Measurements from ENCODE around the gene EPB42. TPM values are rescaled to one million over a fixed set of nuclear protein-coding genes. Genes with fewer than 3 reads are reported as not detected.

The EPB42 gene
- total and polyA plus RNA-seq, 11 donors, result 0.08 to 1.7 (median 0.33) TPM; not detected in 7

DNA sequence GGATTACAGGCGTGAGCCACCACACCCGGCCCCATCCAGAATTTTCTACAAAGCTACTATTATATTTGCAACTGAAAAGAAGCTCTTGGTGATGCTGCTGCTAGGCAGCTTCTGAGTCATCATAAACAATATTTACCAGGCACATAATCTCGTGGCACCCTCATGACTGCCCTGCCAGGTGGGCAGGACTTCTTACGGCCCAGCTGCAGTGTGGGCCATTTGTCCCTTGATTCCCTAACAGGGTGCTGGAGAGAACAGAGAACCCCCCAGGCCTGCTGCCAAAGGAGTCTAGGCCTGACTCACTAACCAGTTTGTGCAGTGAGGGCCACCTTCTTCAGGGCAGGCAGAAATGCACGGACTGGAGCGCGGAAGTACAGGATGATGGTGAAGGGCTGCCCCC lies 4.9 kb downstream of the EPB42 start:
- Histone ChIP-seq H3K9me3 (no peaks in the 10 kb centered on the region), H3K4me1 (peaks cover 0 to 9% (median 0%) of the 10 kb centered on the region in 12 donors), H3K27ac (no peak overlapping the region), H3K4me3 (no peak overlapping the region), H3K27me3 (no peaks in the 10 kb centered on the region), H3K36me3 (no peaks in the 10 kb centered on the region)
- DNase-seq (no peak), ATAC-seq (no peak)
- 88 to 93% (median 91%) methylated on average over 6 to 7 of the region's 7 CpGs for WGBS, 4 donors
- intact Hi-C loops (cut with DNase I), result no loop called here
- no peak for TF ChIP-seq POLR2A (IDR thresholded peaks at IDR 0.05)
- TF ChIP-seq, protein P1, sequence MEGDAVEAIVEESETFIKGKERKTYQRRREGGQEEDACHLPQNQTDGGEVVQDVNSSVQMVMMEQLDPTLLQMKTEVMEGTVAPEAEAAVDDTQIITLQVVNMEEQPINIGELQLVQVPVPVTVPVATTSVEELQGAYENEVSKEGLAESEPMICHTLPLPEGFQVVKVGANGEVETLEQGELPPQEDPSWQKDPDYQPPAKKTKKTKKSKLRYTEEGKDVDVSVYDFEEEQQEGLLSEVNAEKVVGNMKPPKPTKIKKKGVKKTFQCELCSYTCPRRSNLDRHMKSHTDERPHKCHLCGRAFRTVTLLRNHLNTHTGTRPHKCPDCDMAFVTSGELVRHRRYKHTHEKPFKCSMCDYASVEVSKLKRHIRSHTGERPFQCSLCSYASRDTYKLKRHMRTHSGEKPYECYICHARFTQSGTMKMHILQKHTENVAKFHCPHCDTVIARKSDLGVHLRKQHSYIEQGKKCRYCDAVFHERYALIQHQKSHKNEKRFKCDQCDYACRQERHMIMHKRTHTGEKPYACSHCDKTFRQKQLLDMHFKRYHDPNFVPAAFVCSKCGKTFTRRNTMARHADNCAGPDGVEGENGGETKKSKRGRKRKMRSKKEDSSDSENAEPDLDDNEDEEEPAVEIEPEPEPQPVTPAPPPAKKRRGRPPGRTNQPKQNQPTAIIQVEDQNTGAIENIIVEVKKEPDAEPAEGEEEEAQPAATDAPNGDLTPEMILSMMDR (IDR thresholded peaks at IDR 0.05), result no peak

DNA sequence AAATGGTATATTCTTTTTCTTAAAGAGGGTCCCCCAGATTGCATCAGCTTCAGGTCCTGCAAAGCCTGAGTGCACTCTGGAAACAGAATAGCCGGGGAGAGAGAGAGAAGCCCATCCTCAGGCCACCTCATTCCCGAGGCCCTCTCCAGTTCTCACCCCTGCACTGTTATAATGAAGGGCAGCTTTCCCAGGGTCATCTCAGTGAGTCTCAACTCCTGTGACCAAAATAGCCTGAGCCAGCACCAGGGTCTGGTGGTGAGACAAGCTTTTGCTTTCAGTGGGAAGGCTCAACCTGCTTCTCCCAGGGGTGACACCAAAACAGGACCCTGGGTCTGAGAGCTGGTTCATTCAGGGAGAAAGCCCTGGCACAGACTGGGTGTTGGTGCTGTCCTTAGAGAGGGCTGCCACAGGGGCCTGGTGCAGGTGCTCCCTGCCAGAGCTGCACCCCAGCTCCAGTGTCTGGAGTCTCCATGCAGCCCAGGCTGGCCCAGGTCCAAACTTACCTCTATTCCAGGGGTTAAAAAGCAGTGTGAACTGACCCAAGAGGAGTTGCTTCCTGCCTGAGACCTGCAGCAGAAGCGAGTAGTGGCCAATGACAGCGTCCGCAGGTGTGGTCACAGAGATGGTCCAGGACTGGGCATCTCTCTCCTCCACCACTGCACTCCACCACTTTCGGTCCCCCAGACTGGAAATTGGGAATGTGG lies 6.1 kb downstream of the EPB42 start:
- Histone ChIP-seq H3K4me1 (peaks cover 0 to 5% (median 0%) of the 10 kb centered on the region in 12 donors), H3K36me3 (no peaks in the 10 kb centered on the region), H3K27me3 (no peaks in the 10 kb centered on the region), H3K4me3 (no peak overlapping the region), H3K27ac (peak overlapping the region in 1 of 12 donors; percentile 4), H3K9me3 (no peaks in the 10 kb centered on the region)
- TF ChIP-seq, protein P1 (IDR thresholded peaks at IDR 0.05), result no peak
- TF ChIP-seq POLR2A (IDR thresholded peaks at IDR 0.05), result no peak
- intact Hi-C loops (cut with DNase I), result no loop called here
- ATAC-seq (peak; percentile 36 to 74 (median 62)), DNase-seq (no peak)
- 62 to 79% (median 76%) methylated on average over 6 of the region's 6 CpGs for WGBS, 4 donors

DNA sequence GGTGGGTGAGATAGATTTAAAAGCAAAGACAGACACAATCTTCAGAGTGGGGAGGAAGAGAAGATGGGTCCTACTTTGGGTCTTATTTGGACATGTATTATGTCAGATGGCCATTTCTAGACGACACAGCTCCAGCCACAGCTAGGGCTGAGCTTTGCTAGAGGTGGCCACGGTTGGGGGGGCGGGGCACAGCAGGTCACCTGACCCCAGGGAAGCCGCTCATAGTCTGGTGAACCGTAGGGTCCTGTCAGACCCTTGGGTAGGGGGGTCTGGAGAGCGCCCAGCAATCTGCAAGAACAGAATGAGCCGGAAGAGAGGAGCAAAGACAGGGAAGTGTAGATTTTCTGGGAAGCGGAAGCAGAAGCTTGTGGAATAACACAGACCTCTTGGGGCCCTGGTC lies 6.6 kb downstream of the EPB42 start:
- no peak for DNase-seq
- Histone ChIP-seq H3K36me3 (no peaks in the 10 kb centered on the region), H3K4me1 (peaks cover 0 to 5% (median 0%) of the 10 kb centered on the region in 12 donors), H3K4me3 (no peak overlapping the region), H3K27me3 (peaks cover 0 to 4% (median 0%) of the 10 kb centered on the region in 9 donors), H3K27ac (no peak overlapping the region), H3K9me3 (no peaks in the 10 kb centered on the region)
- ATAC-seq, result no peak
- intact Hi-C loops (cut with DNase I), result no loop called here
- 63 to 72% (median 71%) methylated on average over 8 of the region's 8 CpGs for WGBS, 4 donors
- TF ChIP-seq, protein P1 (IDR thresholded peaks at IDR 0.05), result no peak
- TF ChIP-seq POLR2A (IDR thresholded peaks at IDR 0.05), result no peak

DNA sequence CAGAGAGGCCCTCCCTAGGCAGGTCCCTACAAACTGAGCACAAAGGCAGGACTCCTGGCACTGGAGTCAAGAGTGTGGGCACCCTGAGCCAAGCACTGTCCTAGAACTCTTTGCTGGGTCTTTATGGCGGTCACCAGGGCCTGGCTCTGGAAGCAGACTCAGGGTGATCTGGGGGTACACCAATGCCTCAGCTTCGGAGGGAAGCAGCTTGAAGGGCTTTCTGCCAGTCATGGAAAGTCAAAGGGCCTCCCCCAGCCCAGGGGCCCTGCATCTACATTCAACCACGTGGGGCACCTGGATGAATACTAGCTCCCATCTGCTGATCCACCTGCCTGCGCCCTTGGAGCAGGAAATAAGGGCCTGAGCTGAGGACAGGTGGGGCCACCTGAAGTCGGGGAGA lies 7.4 kb downstream of the EPB42 start:
- Histone ChIP-seq H3K9me3 (no peaks in the 10 kb centered on the region), H3K27ac (no peak overlapping the region), H3K4me1 (peaks cover 0 to 5% (median 0%) of the 10 kb centered on the region in 12 donors), H3K27me3 (peaks cover 0 to 7% (median 0%) of the 10 kb centered on the region in 9 donors), H3K4me3 (no peak overlapping the region), H3K36me3 (no peaks in the 10 kb centered on the region)
- intact Hi-C loops (cut with DNase I), result no loop called here
- 79 to 89% (median 86%) methylated on average over 4 to 5 of the region's 5 CpGs for WGBS, 4 donors
- TF ChIP-seq POLR2A (IDR thresholded peaks at IDR 0.05), result no peak
- TF ChIP-seq, protein P1 (IDR thresholded peaks at IDR 0.05), result no peak
- no peak for ATAC-seq
- DNase-seq, result no peak

All from heart left ventricle (tissue), 16 donors.